Activated CD8-positive, alpha-beta memory T cell treated with anti-CD3 and anti-CD28 coated beads, Interleukin-2, amount 50 U/mL, for 24 hours (primary cell): Measurements from ENCODE around the gene CEL.
"Not testable (repeated sequence)": the region's sequence is repeated elsewhere in the genome, so short reads cannot be mapped to it uniquely, and the experiment has no call there.

ENCODE experiments used
- DNase-seq: peaks from one replicate; pipeline ENCODE4 v3.0.0-alpha.2; 2020; ENCODE audit errors: extremely low read depth

The CEL gene

DNA sequence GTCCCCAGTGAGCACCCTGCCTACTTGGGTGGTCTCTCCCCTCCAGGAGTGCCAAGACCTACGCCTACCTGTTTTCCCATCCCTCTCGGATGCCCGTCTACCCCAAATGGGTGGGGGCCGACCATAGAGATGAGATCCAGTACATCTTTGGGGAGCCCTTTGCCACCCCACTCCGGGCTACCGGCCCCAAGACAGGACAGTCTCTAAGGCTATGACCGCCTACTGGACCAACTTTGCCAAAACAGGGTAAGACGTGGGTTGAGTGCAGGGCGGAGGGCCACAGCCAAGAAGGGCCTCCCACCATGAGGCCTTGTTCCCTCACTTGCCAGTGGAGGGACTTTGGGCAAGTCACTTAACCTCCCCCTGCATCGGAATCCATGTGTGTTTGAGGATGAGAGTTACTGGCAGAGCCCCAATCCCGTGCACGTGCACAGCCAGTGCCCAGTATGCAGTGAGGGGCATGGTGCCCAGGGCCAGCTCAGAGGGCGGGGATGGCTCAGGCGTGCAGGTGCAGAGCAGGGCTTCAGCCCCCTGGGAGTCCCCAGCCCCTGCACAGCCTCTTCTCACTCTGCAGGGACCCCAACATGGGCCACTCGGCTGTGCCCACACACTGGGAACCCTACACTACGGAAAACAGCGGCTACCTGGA, 24.6 kb downstream of the CEL start:
- not testable (repeated sequence) for DNase-seq

DNA sequence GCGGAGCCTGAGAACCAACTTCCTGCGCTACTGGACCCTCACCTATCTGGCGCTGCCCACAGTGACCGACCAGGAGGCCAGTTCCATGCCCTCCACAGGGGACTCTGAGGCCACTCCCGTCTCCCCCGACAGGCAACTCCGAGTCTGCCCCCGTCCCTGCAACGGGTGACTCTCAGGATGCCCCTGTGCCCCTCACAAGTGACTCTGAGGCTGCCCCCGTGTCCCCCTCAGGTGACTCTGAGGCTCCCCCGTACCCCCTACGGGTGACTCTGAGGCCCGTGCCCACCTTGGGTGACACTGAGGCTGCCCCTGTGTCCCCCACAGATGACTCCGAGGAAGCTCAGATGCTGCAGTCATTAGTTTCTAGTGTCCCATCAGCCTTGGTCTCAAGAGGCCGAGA, 25.1 kb downstream of the CEL start:
- no peak for DNase-seq

DNA sequence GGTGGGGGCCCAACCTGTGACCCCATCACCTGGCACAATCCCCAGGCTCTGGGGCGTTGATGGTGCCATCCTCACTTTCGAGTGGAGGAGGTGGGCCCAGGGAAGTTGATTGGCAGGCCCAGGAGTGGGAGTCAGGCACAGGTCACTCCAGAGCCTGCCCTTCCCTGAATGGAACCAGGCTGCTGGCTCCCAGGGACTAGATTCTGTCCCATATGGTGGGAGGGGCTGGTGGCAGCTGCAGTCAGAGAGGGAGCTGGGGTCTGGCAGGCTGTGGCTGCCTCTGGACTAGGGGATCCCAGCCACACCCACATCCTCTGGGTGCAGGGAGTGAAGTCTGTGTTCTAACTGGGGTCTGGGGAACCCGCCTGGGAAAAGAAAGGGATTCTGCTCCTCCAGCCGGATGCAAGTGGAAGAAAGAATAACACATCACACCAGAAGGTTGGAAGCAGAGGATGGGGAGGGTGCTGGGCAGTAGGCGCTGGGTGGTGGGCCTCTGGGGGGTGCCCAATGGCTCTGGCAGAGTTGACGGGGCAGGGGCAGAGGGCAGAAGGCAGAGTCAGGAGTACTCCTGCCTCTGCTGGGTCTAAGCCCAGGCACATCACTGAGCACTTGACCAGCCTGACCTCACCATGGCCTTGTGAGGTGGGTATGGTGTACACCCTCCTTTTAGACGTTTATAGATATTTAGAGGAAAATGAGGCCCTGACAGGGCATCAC, 25.8 kb downstream of the CEL start:
- DNase-seq = no peak

DNA sequence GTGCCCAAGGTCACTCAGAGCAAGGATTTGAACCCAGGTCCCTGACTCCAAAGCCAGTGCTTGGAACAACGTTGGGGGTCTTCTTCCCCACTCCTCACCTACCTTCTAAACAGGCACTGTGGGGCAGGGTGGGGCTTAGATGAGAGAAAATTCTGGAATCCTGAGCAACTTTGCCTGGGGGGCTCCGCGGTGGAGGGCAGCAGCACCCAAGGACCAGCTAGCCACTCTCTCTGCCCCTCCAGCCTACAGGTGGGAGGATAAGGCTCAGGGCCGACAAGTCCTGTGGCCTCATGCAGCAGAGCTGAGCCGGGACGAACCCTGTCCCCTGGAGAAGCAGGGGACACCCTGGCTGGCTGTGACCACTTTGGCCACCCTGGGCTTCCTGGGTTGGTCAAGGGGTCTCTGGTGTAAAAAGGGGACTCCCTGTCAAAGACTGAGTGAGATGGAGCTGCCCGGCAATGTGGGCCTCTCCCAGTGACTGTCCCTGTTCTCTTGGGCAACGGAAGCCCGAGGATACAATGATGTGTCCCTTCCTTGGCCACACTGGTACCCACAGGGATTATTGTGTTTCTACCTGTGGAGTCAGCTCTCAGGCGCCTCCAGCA, 26.5 kb downstream of the CEL start:
- DNase-seq = no peak

DNA sequence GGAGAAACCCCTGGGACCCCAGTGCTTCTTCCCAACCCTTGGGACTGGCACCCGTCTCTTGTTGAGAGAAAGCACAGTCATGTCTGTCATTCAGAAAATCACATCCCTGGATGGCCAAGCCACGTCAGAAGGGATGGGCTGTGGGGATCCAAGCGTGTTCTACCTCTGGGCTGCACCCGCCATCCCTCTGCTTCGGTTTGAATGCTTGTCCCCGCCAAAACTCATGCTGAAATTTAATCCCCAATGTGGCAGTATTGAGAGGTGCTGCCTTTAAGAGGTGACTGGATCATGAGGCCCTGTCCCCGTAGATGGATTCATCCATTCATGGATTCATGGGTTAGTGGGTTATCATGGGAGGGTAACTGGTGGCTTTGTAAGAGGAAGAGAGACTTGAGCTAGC, 27.0 kb downstream of the CEL start:
- no peak for DNase-seq

DNA sequence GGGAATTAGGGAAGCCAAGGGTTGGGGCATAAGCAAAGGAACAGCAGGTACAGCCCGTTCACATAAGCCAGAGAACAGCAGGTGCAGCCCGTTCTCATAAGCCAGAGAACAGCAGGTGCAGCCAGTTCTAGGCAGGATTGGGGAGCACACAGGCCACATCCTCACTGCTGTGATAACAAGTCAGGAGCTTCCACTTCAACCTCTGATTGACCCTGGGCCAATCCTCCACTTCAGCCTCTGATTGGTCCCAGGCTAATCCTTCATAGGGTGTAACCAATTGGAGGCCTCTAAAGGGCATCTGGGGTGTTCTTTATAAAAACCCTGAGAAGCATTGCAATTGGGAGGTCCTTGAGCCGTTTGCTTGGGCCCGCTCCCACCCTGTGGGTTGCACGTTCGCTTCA, 27.5 kb downstream of the CEL start:
- DNase-seq = no peak

DNA sequence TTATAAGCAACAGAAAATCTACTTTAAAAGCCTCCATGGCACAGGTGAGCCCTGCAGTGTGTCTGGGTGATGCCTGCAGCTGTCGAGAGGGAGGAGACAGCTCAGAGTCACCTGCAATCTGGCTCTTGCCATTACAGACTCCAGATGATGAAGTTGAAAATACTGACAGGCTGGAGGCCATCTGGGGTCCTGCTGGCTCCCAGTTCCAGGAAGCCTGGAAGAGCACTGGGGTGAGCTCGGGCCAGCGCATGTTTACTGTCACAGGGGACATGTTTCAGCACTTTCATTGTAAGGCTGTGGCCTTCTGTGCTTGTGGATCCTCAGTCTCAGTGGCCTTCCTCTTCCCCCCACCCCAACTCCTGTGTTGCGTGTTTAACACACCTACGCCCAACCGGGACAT, 28.4 kb downstream of the CEL start:
- DNase-seq = no peak

DNA sequence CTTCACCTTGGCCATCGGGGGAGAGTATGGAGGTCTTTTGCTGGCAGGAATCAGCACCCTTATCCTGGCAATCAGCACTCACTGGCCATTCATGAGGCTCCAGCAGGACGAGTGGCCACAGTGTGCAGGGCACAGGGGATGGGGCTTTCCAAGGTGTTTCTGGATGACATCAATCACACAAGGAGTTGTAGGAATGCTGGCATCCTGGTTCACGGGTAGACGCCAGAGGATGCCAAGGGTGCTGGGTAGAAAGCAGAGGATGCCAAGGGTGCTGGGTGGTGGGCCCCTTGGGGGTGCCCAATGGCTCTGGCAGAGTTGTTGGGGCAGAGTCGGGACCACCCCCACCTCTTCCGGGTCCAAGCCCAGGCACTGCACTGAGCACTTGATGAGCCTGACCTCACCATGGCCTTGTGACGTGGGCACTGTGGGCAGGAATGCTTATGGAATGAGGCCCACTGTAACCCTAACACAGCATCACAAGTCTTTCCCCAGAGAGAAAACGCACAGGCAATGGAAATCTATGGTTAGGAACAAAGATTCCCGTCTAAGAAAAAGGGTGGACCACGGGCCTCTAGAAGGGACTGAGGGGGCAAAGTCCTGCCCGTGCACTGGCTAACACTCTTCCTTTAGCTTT, 29.1 kb downstream of the CEL start:
- no peak for DNase-seq

DNA sequence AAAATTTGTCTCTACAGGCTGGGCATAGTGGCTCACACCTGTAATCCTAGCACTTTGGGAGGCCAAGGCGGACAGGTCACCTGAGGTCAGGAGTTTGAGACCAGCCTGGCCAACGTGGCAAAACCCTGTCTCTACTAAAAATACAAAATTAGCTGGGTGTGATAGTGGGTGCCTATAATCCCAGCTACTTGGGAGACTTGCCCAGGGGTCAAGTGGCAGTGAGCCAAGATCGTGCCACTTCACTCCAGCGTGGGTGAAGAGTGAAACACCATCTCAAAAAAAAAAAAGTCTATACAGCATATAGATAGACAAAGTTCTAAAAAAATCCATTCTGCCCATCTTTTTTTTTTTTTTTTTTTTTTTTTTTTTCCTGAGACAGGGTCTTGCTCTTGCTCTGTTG, 32.6 kb downstream of the CEL start:
- DNase-seq = not testable (repeated sequence)

DNA sequence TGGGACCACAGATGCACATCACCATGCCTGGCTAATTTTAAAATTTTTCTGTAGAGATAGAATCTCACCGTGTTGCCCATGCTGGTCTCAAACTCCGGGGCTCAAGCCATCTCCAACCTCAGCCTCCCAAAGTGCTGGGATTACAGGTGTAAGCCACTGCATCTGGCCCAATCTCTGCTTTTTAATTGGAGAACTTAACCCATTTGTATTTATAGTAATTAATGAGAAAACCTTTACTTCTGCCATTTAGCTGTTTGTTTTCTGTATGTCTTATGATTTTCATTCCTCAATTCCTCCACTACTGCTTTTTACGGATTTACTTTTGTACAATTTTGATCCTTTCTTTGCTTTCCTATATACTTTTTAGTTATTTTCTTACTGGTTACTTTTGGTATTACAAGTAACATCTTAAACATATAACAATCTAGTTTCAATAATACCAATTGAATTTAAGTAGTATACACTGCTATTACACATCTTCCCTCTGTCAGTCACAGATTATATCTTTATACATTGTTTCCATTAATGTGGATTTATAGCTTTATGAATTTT, 33.1 kb downstream of the CEL start:
- no peak for DNase-seq

DNA sequence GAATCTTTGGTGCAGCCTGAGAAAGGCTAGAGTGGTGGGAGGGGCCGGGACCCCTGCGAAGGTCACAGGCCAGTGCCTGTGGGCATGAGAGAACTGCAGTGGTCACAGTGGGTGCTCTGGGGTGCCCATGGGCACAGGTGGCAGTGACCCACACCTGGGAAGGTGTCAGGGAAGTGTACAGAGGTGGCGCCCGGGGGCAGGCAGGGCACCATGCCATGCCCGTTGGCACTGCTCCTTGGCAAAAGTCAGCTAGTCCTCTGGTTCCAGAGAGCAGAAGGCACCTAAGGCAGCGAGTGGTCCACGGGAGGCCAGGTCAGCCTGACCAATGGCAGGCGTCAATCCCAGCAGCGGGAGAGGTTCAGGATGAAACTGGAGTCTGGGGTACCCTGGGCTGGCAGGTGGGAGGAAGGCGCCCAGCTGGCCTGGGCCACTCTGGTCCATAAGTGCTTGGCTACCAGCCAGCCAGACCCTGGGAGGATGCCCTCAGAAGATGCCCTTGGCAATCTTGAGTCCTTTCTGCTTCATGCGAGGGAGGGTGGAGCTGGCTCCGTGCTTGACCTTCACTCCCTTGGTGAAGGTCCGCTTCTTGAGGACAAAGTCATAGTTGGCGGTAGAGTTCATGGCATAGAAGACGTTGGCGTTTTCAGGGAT, 36.4 kb downstream of the CEL start:
- no peak for DNase-seq

DNA sequence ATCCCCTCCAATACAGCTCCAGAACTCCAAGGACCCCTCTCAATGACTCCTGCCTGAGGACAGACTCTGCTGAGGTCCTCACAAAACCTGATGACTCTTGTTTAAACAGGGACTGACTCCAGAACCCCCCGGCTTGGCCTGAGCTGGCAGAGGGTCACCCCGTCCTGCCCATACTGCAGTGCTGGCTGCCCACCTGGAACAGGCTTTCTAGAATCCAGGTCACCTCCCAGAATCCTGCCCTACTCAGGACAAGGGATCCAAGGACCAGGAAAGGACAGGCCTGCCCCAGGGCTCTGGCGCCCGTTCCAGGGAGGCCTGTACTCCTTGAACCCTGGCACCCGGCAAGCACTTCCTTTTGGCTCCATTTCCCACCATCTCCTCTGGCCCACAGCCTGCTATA, 37.1 kb downstream of the CEL start:
- no peak for DNase-seq

DNA sequence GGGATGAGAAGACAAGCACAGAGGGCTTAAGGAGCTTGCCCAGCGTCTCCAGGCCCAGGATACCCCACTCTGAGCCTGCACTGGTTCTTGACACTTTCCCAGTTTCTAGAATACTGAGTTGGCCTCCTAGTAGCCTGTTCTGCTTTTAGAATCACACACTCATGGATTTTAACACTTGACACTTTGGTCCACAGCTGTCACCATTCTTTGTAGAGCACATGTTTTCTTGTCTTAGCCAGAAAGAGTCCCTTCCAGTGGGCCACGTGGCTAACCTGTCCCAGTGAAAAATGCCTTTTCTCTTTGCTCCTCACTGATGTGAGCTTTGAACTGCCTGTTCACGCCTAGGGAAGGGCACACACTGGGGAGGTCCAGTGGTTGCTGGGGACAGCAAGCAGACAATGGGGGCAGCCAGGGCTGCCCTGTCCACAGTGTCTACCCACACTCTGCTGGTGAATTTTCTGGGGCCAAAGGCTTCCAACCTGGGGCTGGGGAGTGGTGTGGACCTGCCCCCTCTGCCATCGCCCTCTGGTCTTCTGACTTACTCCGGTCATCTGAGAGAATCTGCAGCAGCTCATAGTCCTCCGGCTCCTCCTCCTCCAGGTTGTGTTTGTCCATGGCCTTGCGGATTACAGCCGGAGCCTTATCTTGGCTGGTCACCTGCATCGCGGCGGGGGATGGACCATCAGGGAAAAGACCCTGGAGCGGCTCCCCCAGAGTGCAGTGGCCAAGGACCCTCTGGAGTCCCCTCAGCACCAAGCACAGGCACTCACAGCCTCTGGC, 38.1 kb downstream of the CEL start:
- DNase-seq = no peak

DNA sequence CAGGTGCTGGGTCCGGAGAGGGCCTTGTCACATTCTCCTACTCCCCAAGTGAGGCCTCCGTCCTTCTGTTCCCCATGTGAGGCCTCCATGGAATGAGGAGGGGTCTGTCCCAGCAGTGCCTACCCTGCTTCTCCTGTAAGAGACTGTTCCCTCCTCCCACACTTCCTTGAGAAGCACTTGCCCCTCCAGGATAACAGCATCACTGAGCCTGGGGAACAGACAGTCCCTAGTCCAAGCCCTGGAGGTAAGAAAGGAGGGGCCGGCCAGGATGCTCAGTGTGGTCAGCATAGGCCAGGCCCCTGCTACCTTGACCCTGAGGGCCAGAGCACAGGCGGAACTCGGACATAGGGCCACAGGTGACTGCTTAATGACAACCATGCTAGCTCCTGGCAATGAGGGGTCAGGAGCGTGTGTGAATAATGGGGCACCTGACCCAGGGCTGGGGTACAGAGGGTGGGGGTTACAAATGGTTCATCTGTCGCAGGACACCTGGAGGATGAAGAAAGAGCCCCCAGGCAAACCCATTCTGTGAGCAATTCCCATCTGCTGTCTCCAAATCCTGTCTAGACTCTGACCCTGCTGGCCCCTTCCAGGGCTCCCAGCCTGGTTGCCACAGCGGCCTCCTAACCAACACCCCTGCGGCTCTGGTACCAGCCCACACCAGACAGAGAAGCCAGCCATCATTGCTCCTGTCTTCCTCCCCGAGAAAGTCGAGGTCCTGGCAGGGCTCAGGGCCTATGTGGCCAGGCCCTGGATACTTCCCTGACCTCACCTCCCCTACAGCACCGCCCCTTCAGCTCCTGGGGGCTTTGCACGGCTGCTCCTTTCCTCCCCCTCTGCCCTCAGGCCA, 39.0 kb downstream of the CEL start:
- no peak for DNase-seq

DNA sequence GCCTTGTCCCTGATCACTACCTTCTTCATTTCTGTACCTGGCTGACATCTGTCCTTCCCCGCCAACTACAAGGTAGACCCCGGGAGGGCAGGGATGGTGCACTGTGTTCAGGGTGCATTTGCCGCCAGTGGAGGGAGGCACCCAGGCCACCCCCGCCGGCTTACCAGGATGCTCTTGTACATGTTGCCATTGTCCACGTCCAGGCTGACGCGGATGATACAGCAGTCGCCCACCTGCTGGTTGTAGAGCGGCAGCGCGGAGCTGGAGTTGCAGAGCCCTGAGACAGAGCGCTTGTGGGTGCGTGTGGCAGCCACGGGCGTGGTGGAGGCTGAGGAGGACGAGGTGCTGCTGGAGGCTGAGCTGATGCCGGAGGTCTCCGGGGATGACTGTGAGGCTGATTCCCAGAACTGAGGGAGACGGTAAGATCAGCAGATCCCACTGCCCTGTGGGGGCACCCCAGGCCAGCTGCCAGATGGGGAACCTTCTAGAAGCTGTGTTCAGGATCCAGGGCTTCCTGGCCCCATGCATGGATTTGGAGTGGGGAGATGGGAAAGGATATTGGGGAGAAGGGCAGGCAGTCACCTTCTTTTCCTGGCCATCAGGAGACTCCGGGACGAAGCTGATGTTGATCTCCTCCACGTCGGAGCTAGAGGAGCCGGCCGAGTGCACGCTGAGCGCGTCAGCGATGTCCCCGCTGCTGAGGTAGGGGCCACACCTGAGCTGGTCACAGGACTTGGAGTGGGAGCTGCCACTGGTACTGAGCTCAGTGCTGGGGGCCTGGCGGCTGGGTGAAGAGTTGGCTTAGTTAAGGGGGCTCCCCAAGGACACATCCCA, 39.8 kb downstream of the CEL start:
- no peak for DNase-seq

DNA sequence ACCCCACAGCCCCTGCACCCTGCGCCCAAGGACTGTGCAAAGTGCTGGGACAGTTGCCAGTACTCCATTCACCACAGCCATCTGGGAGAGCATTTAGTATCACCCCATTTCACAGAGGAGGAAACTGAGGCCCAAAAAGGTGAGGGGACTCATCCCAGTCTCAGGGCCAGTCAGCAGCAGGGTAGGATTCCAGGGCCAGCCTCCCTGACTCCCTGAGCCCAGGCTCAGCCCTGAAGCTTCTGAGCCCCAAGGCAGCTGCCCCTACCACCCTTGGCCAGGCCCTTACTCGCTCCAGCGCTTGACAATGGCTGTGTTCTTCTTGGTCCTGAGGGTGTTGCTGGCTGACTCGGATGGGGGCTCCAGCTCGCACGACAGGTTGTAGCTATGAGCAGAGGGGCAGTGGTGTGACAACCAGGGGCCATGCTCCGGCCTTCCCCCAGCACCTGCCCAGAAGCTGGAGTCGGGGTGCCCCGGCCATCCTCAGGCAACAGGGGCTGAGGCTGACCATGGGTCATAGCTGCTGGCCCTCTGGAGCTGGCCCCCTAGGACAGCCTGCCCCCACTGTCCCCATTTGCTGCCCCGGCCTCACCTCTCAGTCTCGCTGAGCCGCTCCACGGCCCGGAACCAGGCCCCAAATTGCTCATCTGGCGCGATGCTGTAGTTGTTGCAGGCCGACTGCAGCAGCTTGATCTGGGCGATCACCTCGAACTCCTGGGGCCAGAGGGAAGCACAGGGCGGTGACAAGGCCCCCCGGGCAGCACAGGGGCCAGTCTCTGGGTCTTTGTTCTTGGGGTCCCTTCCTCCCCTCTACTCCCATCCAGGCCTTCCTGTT, 40.6 kb downstream of the CEL start:
- DNase-seq = no peak

DNA sequence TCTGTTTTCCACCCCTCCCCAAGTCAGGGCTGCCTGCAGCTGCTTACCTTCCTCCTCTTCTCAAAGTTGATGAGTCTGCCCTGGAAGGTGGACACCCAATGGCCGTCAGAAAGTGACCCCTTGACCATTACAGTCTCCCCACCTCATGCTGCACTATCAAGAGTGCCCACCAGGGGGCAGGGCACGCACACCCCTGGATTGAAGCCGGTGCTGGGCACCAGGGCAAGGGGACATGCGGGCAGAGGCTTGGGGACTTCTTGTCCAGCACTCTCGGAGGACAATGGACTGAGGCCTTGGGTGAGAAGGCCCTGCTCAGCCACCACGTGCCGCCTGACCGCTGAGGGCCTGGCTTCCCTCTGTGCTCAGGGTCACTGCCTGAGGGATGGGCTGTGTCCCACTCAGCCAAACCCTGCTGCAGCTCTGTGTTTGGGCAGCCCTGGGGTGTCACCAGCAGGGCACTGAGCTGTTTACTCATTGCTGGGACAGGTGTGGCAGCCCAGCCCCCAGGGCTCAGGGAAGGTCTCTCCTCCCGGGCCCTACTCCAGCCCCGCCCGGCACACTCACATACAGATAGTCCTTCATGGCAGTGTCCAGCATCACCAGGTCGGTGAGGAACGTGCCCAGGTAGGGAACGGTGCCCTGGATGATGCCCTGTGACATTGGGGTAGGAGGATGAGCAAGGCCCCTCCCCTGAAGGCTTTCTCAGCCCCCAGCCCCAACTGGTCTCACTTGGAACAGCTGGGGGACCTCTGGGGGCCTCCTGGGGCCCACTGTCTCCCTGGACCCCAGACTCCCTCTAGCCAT, 41.6 kb downstream of the CEL start:
- DNase-seq = no peak
